ENCODE measurements around the gene NME4. TPM values are rescaled to one million over a fixed set of nuclear protein-coding genes. Genes with fewer than 3 reads are reported as not detected.
"Not testable (repeated sequence)": the region's sequence is repeated elsewhere in the genome, so short reads cannot be mapped to it uniquely, and the experiment has no call there.

Gene NME4
- total RNA-seq, 4 donors from 2014 or later: 20.7 to 48.3 (median 25.3) TPM

GRCh38 chr16:361341-361871 is 35.6 kb upstream of the NME4 start:
- Histone ChIP-seq H3K27me3 (peaks cover 0 to 37% (median 0%) of the 10 kb centered on the region in 4 donors), H3K27ac (no peak overlapping the region), H3K4me1 (peaks cover 0 to 10% (median 7%) of the 10 kb centered on the region in 3 donors), H3K36me3 (peaks cover 0 to 7% (median under 1%) of the 10 kb centered on the region in 3 donors), H3K9me3 (no peaks in the 10 kb centered on the region), H3K4me3 (no peak overlapping the region)
- TF ChIP-seq POLR2A (IDR thresholded peaks at IDR 0.05) (no peak), CTCF (IDR thresholded peaks at IDR 0.05) (no peak)
- intact Hi-C loops (cut with DNase I): no loop called here
- WGBS, 2 donors: 64 to 82% methylated on average over 5 to 17 of the region's 30 CpGs
- DNase-seq: no peak

- Histone ChIP-seq H3K36me3 (peaks cover under 1 to 14% (median 6%) of the 10 kb centered on the region in 3 donors), H3K27ac (no peak overlapping the region), H3K4me3 (no peak overlapping the region), H3K4me1 (peaks cover 0 to 10% (median 7%) of the 10 kb centered on the region in 3 donors), H3K27me3 (peaks cover 0 to 37% (median 0%) of the 10 kb centered on the region in 4 donors), H3K9me3 (no peaks in the 10 kb centered on the region)
- intact Hi-C loops (cut with DNase I): no loop called here
- TF ChIP-seq CTCF (IDR thresholded peaks at IDR 0.05): peak; percentile 50 to 90 (median 74)
- TF ChIP-seq POLR2A (IDR thresholded peaks at IDR 0.05): no peak
- no peak for DNase-seq
- WGBS, 2 donors: 0 to 36% methylated on average over 3 to 17 of the region's 30 CpGs
Observed at GRCh38 chr16:361872-362701, 34.9 kb upstream of the NME4 start.

- H3K9me3 ChIP-seq; intact Hi-C loops (cut with DNase I); DNase-seq; H3K4me3 ChIP-seq; H3K27ac ChIP-seq: not testable (repeated sequence)
- H3K27me3 ChIP-seq: peaks cover 0 to 37% (median 0%) of the 10 kb centered on the region in 4 donors
- peaks cover 6 to 19% (median 11%) of the 10 kb centered on the region in 3 donors for H3K36me3 ChIP-seq
- WGBS, 2 donors: no CpG with 5 or more reads among the region's 24 CpGs
- H3K4me1 ChIP-seq: peaks cover 0 to 10% (median 7%) of the 10 kb centered on the region in 3 donors
Observed at GRCh38 chr16:362702-362999, 34.3 kb upstream of the NME4 start.

- Histone ChIP-seq H3K36me3 (peaks cover 7 to 25% (median 17%) of the 10 kb centered on the region in 3 donors), H3K4me1 (peaks cover 0 to 10% (median 7%) of the 10 kb centered on the region in 3 donors), H3K9me3 (no peaks in the 10 kb centered on the region), H3K27ac (no peak overlapping the region), H3K4me3 (no peak overlapping the region), H3K27me3 (peaks cover 0 to 37% (median 0%) of the 10 kb centered on the region in 4 donors)
- no peak for DNase-seq
- no peak for TF ChIP-seq CTCF (IDR thresholded peaks at IDR 0.05)
- TF ChIP-seq POLR2A (IDR thresholded peaks at IDR 0.05): no peak
- WGBS, 2 donors: 59 to 72% methylated on average over 5 to 9 of the region's 20 CpGs
- intact Hi-C loops (cut with DNase I): no loop called here
Observed at GRCh38 chr16:363110-363765, 33.8 kb upstream of the NME4 start.

GRCh38 chr16:363766-364490 is 33.1 kb upstream of the NME4 start:
- H3K9me3 ChIP-seq: no peaks in the 10 kb centered on the region
- no peak overlapping the region for H3K4me3 ChIP-seq
- peaks cover 11 to 32% (median 21%) of the 10 kb centered on the region in 3 donors for H3K36me3 ChIP-seq
- intact Hi-C loops (cut with DNase I): no loop called here
- H3K4me1 ChIP-seq: peaks cover 0 to 10% (median 7%) of the 10 kb centered on the region in 3 donors
- WGBS, 2 donors: 14 to 20% methylated on average over 3 to 11 of the region's 24 CpGs
- DNase-seq: no peak
- TF ChIP-seq POLR2A (IDR thresholded peaks at IDR 0.05): no peak
- H3K27ac ChIP-seq: no peak overlapping the region
- peaks cover 0 to 37% (median 0%) of the 10 kb centered on the region in 4 donors for H3K27me3 ChIP-seq

Measured in esophagus squamous epithelium (tissue), 5 donors.